Measurements from ENCODE around the gene CFTR.

DNA sequence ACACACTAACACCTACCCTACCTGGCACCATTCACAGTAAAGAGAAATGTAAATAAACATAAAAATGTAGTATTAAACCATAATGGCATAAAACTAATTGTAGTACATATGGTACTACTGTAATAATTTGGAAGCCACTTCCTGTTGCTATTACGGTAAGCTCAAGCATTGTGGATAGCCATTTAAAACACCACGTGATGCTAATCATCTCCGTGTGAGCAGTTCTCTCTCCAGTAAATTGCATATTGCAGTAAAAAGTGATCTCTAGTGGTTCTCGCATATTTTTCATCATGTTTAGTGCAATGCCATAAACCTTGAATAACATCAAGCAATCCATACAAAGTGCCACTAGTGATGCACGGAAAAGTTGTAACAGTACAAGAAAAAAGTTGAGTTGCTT, 75.4 kb downstream of the CFTR start:
- TF ChIP-seq, protein P1, sequence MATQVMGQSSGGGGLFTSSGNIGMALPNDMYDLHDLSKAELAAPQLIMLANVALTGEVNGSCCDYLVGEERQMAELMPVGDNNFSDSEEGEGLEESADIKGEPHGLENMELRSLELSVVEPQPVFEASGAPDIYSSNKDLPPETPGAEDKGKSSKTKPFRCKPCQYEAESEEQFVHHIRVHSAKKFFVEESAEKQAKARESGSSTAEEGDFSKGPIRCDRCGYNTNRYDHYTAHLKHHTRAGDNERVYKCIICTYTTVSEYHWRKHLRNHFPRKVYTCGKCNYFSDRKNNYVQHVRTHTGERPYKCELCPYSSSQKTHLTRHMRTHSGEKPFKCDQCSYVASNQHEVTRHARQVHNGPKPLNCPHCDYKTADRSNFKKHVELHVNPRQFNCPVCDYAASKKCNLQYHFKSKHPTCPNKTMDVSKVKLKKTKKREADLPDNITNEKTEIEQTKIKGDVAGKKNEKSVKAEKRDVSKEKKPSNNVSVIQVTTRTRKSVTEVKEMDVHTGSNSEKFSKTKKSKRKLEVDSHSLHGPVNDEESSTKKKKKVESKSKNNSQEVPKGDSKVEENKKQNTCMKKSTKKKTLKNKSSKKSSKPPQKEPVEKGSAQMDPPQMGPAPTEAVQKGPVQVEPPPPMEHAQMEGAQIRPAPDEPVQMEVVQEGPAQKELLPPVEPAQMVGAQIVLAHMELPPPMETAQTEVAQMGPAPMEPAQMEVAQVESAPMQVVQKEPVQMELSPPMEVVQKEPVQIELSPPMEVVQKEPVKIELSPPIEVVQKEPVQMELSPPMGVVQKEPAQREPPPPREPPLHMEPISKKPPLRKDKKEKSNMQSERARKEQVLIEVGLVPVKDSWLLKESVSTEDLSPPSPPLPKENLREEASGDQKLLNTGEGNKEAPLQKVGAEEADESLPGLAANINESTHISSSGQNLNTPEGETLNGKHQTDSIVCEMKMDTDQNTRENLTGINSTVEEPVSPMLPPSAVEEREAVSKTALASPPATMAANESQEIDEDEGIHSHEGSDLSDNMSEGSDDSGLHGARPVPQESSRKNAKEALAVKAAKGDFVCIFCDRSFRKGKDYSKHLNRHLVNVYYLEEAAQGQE (IDR thresholded peaks at IDR 0.05; ENCODE audit: insufficient read depth in 1 of 2, low read depth in 2 of 2, low read length in 1 of 2) = no peak
- TF ChIP-seq, protein P2, sequence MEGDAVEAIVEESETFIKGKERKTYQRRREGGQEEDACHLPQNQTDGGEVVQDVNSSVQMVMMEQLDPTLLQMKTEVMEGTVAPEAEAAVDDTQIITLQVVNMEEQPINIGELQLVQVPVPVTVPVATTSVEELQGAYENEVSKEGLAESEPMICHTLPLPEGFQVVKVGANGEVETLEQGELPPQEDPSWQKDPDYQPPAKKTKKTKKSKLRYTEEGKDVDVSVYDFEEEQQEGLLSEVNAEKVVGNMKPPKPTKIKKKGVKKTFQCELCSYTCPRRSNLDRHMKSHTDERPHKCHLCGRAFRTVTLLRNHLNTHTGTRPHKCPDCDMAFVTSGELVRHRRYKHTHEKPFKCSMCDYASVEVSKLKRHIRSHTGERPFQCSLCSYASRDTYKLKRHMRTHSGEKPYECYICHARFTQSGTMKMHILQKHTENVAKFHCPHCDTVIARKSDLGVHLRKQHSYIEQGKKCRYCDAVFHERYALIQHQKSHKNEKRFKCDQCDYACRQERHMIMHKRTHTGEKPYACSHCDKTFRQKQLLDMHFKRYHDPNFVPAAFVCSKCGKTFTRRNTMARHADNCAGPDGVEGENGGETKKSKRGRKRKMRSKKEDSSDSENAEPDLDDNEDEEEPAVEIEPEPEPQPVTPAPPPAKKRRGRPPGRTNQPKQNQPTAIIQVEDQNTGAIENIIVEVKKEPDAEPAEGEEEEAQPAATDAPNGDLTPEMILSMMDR (IDR thresholded peaks at IDR 0.05) = no peak
- no peak for TF ChIP-seq POLR2AphosphoS5 (IDR thresholded peaks at IDR 0.05; ENCODE audit: low read depth, low read length)
- TF ChIP-seq TCF7L2 (IDR thresholded peaks at IDR 0.05; ENCODE audit: low read depth, low read length) = no peak
- no peak for TF ChIP-seq SIN3A (IDR thresholded peaks at IDR 0.05; ENCODE audit: borderline replicate concordance, insufficient read depth, low read depth, low read length)
